Hair follicular keratinocyte (primary cell): ENCODE results near the gene CSN3. TPM values are rescaled to one million over a fixed set of nuclear protein-coding genes. Genes with fewer than 3 reads are reported as not detected.

Source experiments
- total RNA-seq: library from RNA; depleted of rRNA; stranded (reverse); fragments of >200 nt; gene quantifications from 2 replicates; pipeline ENCODE4 v1.2.3, GENCODE V29; 2015

Gene CSN3
- not detected in 2 replicates for total RNA-seq

GRCh38 chr4:70242297-70242696 is at the start of gene CSN3:
Gene CSN3 (plus strand): TSS chr4:70242597. CDS start chr4:70244820, 2,223 bp downstream.

GRCh38 chr4:70195425-70195824 is 47.0 kb upstream of the CSN3 start, which contains the start of gene ODAM:
Gene ODAM (plus strand): TSS chr4:70195725. CDS start chr4:70196544, 819 bp downstream.

GRCh38 chr4:70225824-70226223 is 16.6 kb upstream of the CSN3 start, which contains the start of gene FDCSP:
Gene FDCSP (plus strand): TSS chr4:70226124. CDS start chr4:70231195, 5,071 bp downstream.

Other genes with a start within 250 kb of the CSN3 start
- gene STATH, start 246.6 kb upstream of the CSN3 start, total RNA-seq: not detected in 2 replicates
- gene HTN3, start 214.1 kb upstream of the CSN3 start, total RNA-seq: not detected in 2 replicates
- not detected in 2 replicates for gene HTN1, start 192.2 kb upstream of the CSN3 start, total RNA-seq
- not detected in 2 replicates for gene PRR27, start 88.4 kb upstream of the CSN3 start, total RNA-seq
- not detected in 2 replicates for gene ODAM, start 46.9 kb upstream of the CSN3 start, total RNA-seq
- gene FDCSP, start 16.5 kb upstream of the CSN3 start, total RNA-seq: not detected in 2 replicates
- gene CABS1, start 92.4 kb downstream of the CSN3 start, total RNA-seq: not detected in 2 replicates
- gene SMR3A, start 118.2 kb downstream of the CSN3 start, total RNA-seq: not detected in 2 replicates
- gene SMR3B, start 140.5 kb downstream of the CSN3 start, total RNA-seq: not detected in 2 replicates
- not detected in 2 replicates for gene OPRPN, start 155.3 kb downstream of the CSN3 start, total RNA-seq
- not detected in 2 replicates for gene MUC7, start 229.6 kb downstream of the CSN3 start, total RNA-seq